ENCODE data around the gene CNTNAP2.

CNTNAP2 gene

DNA sequence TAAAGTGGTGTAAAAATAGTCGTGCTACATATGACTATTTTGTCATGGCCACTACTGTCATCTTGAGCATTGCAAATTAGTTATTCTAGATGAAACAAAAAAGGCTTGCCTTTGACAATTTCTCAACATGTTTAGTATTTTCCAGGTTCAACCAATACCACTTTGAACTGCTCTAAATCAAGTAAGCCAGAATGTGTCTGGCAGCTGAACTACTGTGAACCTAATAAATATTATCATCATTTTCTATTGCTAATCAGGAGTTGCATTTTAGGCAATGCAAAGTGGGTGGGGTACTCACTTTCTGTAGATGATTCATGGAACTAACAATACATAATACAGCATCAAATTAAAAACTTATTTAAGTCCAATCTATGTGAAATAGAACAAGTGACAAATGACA, 877.2 kb downstream of the CNTNAP2 start:
- H3K27ac ChIP-seq (ENCODE audit: insufficient read depth in 1 of 2, low read depth in 1 of 2, low read length in 2 of 2, poor library complexity in 1 of 2, severe bottlenecking in 2 of 2) = no peak overlapping the region
- POLR2A ChIA-PET = no interaction called here
- CTCF ChIA-PET = no interaction called here
- no peaks in the 10 kb centered on the region for H3K27me3 ChIP-seq (replicated peaks in 2 of 5; ENCODE audit: control insufficient read depth in 4 of 5, insufficient read depth in 5 of 5, low read length in 4 of 5)
- no peaks in the 10 kb centered on the region for H3K36me3 ChIP-seq (ENCODE audit: control insufficient read depth in 4 of 4, insufficient read depth in 4 of 4, low read length in 3 of 4)
- H3K4me3 ChIP-seq (ENCODE audit: control insufficient read depth in 1 of 7, extremely low read depth in 1 of 7, insufficient read depth in 4 of 7, low read depth in 2 of 7, low read length in 6 of 7) = no peak overlapping the region
- no CpG with 5 or more reads among the region's 1 CpG for WGBS (ENCODE audit: insufficient coverage)
- H3K4me1 ChIP-seq (ENCODE audit: control extremely low read depth in 1 of 4, control insufficient read depth in 4 of 4, insufficient read depth in 4 of 4, low read length in 3 of 4) = no peaks in the 10 kb centered on the region
- DNase-seq = no peak
- no peaks in the 10 kb centered on the region for H3K9me3 ChIP-seq (ENCODE audit: control extremely low read depth in 1 of 5, control insufficient read depth in 4 of 5, insufficient read depth in 2 of 5, low read depth in 1 of 5, low read length in 4 of 5)

DNA sequence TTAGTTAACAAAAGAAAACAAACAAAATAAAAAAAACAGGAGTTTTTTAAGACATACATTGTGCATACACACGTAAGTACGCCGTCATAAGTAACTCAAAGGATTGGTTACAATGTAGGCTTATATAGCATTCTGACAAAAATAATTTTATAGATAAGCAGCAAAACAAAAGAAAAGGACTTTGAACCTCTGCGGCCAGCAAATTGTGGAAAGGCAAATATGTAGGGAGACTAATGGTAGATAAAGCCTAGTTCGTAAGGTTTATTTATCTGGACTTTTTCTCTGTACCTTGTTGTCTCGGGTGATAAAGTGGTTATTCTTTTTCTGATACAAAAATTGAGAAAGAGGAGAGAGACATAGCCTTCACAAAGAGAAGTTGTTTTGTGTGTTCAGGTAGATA, 891.9 kb downstream of the CNTNAP2 start:
- H3K27ac ChIP-seq (ENCODE audit: insufficient read depth in 1 of 2, low read depth in 1 of 2, low read length in 2 of 2, poor library complexity in 1 of 2, severe bottlenecking in 2 of 2) = no peak overlapping the region
- no peaks in the 10 kb centered on the region for H3K36me3 ChIP-seq (ENCODE audit: control insufficient read depth in 4 of 4, insufficient read depth in 4 of 4, low read length in 3 of 4)
- DNase-seq = no peak
- peaks cover 0 to 1% (median 0%) of the 10 kb centered on the region in 5 experiments for H3K9me3 ChIP-seq (ENCODE audit: control extremely low read depth in 1 of 5, control insufficient read depth in 4 of 5, insufficient read depth in 2 of 5, low read depth in 1 of 5, low read length in 4 of 5)
- no peaks in the 10 kb centered on the region for H3K27me3 ChIP-seq (replicated peaks in 2 of 5; ENCODE audit: control insufficient read depth in 4 of 5, insufficient read depth in 5 of 5, low read length in 4 of 5)
- CTCF ChIA-PET = no interaction called here
- H3K4me3 ChIP-seq (ENCODE audit: control insufficient read depth in 1 of 7, extremely low read depth in 1 of 7, insufficient read depth in 4 of 7, low read depth in 2 of 7, low read length in 6 of 7) = no peak overlapping the region
- WGBS (ENCODE audit: insufficient coverage) = 89% methylated on average over 3 of the region's 6 CpGs
- no peaks in the 10 kb centered on the region for H3K4me1 ChIP-seq (ENCODE audit: control extremely low read depth in 1 of 4, control insufficient read depth in 4 of 4, insufficient read depth in 4 of 4, low read length in 3 of 4)
- POLR2A ChIA-PET = no interaction called here

DNA sequence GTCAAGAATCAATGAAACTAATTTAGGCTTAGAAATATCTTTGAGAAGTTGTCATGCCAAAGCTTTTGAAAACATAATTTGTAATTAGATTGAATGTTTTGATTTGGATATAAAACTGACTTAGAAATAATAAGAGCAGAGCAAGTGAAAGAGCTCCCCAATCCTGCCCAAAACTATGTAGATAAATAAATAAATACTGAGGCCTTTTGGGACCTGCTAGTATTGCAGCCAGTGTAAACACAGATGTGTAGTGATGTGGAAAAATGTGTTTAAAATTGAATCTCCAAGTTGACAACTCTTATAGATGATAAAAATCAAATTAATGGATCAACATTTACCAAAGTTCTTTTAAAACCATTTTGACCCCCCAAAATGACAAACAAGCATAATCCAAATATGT, 896.1 kb downstream of the CNTNAP2 start:
- H3K4me1 ChIP-seq (ENCODE audit: control extremely low read depth in 1 of 4, control insufficient read depth in 4 of 4, insufficient read depth in 4 of 4, low read length in 3 of 4) = no peaks in the 10 kb centered on the region
- ChIA-PET CTCF (no interaction called here), POLR2A (no interaction called here)
- no peak overlapping the region for H3K27ac ChIP-seq (ENCODE audit: insufficient read depth in 1 of 2, low read depth in 1 of 2, low read length in 2 of 2, poor library complexity in 1 of 2, severe bottlenecking in 2 of 2)
- H3K9me3 ChIP-seq (ENCODE audit: control extremely low read depth in 1 of 5, control insufficient read depth in 4 of 5, insufficient read depth in 2 of 5, low read depth in 1 of 5, low read length in 4 of 5) = no peaks in the 10 kb centered on the region
- no peak overlapping the region for H3K4me3 ChIP-seq (ENCODE audit: control insufficient read depth in 1 of 7, extremely low read depth in 1 of 7, insufficient read depth in 4 of 7, low read depth in 2 of 7, low read length in 6 of 7)
- H3K36me3 ChIP-seq (ENCODE audit: control insufficient read depth in 4 of 4, insufficient read depth in 4 of 4, low read length in 3 of 4) = no peaks in the 10 kb centered on the region
- H3K27me3 ChIP-seq (replicated peaks in 2 of 5; ENCODE audit: control insufficient read depth in 4 of 5, insufficient read depth in 5 of 5, low read length in 4 of 5) = no peaks in the 10 kb centered on the region
- DNase-seq = no peak

DNA sequence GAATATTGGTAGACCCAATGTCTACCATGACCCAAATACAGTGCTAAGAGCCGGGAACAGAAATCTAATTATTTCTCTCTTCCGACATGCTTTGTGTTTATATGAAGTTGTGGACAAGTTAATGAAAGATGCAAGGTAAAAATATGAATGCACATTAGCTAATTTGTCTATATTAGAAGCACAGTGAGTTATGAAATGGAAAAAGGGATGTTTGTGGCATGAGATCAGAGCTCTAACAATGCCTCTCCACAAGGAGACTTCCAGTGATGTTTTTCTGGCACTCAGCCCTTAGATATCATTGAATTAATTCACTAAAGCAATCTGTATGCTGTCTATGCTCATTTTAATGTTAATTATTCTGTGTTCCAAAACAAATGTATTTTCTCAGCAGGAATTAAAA, 897.2 kb downstream of the CNTNAP2 start:
- H3K9me3 ChIP-seq (ENCODE audit: control extremely low read depth in 1 of 5, control insufficient read depth in 4 of 5, insufficient read depth in 2 of 5, low read depth in 1 of 5, low read length in 4 of 5) = peaks cover 0 to 1% (median 0%) of the 10 kb centered on the region in 5 experiments
- ChIA-PET CTCF (no interaction called here), POLR2A (no interaction called here)
- H3K27ac ChIP-seq (ENCODE audit: insufficient read depth in 1 of 2, low read depth in 1 of 2, low read length in 2 of 2, poor library complexity in 1 of 2, severe bottlenecking in 2 of 2) = no peak overlapping the region
- 100% methylated on average over 2 of the region's 2 CpGs for WGBS (ENCODE audit: insufficient coverage)
- no peaks in the 10 kb centered on the region for H3K4me1 ChIP-seq (ENCODE audit: control extremely low read depth in 1 of 4, control insufficient read depth in 4 of 4, insufficient read depth in 4 of 4, low read length in 3 of 4)
- no peaks in the 10 kb centered on the region for H3K27me3 ChIP-seq (replicated peaks in 2 of 5; ENCODE audit: control insufficient read depth in 4 of 5, insufficient read depth in 5 of 5, low read length in 4 of 5)
- no peak for DNase-seq
- no peak overlapping the region for H3K4me3 ChIP-seq (ENCODE audit: control insufficient read depth in 1 of 7, extremely low read depth in 1 of 7, insufficient read depth in 4 of 7, low read depth in 2 of 7, low read length in 6 of 7)
- no peaks in the 10 kb centered on the region for H3K36me3 ChIP-seq (ENCODE audit: control insufficient read depth in 4 of 4, insufficient read depth in 4 of 4, low read length in 3 of 4)

DNA sequence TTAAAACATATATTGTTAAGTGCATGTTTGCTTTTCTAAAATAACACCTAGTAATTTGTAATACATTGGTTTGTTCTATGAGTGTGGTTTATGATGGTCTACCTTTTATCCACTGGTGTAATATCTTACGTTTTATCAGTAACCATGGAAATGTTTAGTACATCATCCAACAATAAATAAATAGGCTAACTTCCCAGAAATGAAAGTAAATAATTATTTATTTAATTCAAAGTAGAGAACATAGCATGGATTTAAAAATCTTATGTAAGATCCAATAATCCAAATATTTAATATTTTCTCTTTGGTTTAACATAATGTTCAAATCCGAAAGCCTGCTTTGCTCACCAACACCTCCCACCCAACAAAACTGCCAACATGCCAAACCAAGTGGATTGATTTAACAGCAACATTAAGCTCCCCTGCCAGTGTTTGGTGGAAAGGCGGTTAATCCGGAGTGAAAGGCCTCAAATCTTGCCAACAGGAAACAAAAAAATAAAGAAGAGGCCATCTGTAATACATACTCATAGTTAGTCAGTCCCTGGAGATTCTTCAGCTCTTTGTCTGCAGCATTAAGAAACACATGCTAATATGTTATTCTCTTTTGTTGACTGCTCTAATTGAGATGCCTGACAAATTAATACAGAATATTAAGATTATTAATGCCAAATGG, 897.8 kb downstream of the CNTNAP2 start:
- H3K4me3 ChIP-seq (ENCODE audit: control insufficient read depth in 1 of 7, extremely low read depth in 1 of 7, insufficient read depth in 4 of 7, low read depth in 2 of 7, low read length in 6 of 7) = no peak overlapping the region
- no peak overlapping the region for H3K27ac ChIP-seq (ENCODE audit: insufficient read depth in 1 of 2, low read depth in 1 of 2, low read length in 2 of 2, poor library complexity in 1 of 2, severe bottlenecking in 2 of 2)
- H3K4me1 ChIP-seq (ENCODE audit: control extremely low read depth in 1 of 4, control insufficient read depth in 4 of 4, insufficient read depth in 4 of 4, low read length in 3 of 4) = no peaks in the 10 kb centered on the region
- ChIA-PET CTCF (no interaction called here), POLR2A (no interaction called here)
- no peaks in the 10 kb centered on the region for H3K36me3 ChIP-seq (ENCODE audit: control insufficient read depth in 4 of 4, insufficient read depth in 4 of 4, low read length in 3 of 4)
- peaks cover 0 to 1% (median 0%) of the 10 kb centered on the region in 5 experiments for H3K9me3 ChIP-seq (ENCODE audit: control extremely low read depth in 1 of 5, control insufficient read depth in 4 of 5, insufficient read depth in 2 of 5, low read depth in 1 of 5, low read length in 4 of 5)
- no CpG with 5 or more reads among the region's 4 CpGs for WGBS (ENCODE audit: insufficient coverage)
- DNase-seq = no peak
- no peaks in the 10 kb centered on the region for H3K27me3 ChIP-seq (replicated peaks in 2 of 5; ENCODE audit: control insufficient read depth in 4 of 5, insufficient read depth in 5 of 5, low read length in 4 of 5)

DNA sequence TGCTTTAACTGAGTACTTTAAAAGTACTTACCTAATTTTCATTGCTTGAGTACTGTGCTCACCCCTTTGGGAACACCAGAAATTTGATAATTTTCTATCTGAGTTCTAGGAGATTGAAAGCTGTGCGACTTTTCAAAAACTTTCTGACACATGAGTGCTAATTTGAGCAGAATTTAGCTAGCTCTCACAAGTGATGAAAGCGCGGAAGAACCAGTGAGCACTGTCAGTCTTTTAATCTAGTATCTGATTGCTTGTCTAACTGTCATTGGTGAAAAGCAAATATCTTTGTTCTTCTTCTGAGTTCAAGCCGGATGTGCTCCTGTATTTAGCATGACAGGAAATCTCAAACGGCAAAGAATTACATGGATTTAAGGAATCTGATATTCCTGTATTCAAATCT, 899.4 kb downstream of the CNTNAP2 start:
- no peak overlapping the region for H3K4me3 ChIP-seq (ENCODE audit: control insufficient read depth in 1 of 7, extremely low read depth in 1 of 7, insufficient read depth in 4 of 7, low read depth in 2 of 7, low read length in 6 of 7)
- ChIA-PET CTCF (no interaction called here), POLR2A (no interaction called here)
- no peaks in the 10 kb centered on the region for H3K27me3 ChIP-seq (replicated peaks in 2 of 5; ENCODE audit: control insufficient read depth in 4 of 5, insufficient read depth in 5 of 5, low read length in 4 of 5)
- no peaks in the 10 kb centered on the region for H3K36me3 ChIP-seq (ENCODE audit: control insufficient read depth in 4 of 4, insufficient read depth in 4 of 4, low read length in 3 of 4)
- peaks cover 0 to 1% (median 0%) of the 10 kb centered on the region in 5 experiments for H3K9me3 ChIP-seq (ENCODE audit: control extremely low read depth in 1 of 5, control insufficient read depth in 4 of 5, insufficient read depth in 2 of 5, low read depth in 1 of 5, low read length in 4 of 5)
- DNase-seq = no peak
- WGBS (ENCODE audit: insufficient coverage) = 100% methylated on average over 3 of the region's 5 CpGs
- no peak overlapping the region for H3K27ac ChIP-seq (ENCODE audit: insufficient read depth in 1 of 2, low read depth in 1 of 2, low read length in 2 of 2, poor library complexity in 1 of 2, severe bottlenecking in 2 of 2)
- no peaks in the 10 kb centered on the region for H3K4me1 ChIP-seq (ENCODE audit: control extremely low read depth in 1 of 4, control insufficient read depth in 4 of 4, insufficient read depth in 4 of 4, low read length in 3 of 4)

DNA sequence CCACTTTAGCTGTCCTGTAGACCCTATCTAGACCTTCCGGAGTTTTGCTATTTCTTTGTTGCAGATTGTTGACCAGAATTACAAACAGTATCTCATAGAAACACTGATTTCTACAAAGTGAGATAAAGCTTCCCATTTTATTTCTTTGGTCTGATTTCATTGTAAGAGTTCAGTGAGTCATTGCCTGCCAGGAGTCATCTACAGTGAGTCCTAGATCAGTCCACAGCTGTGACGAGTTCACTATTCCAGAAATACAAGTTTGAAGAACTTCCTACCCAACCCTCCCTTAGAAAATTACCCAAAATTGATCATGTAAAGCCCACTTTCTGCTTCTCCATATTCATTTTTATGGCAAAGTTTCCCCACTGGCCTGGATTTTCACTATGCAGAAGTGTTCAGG, 905.5 kb downstream of the CNTNAP2 start:
- ChIA-PET CTCF (no interaction called here), POLR2A (no interaction called here)
- Histone ChIP-seq H3K4me3 (ENCODE audit: control insufficient read depth in 1 of 7, extremely low read depth in 1 of 7, insufficient read depth in 4 of 7, low read depth in 2 of 7, low read length in 6 of 7) (no peak overlapping the region), H3K9me3 (ENCODE audit: control extremely low read depth in 1 of 5, control insufficient read depth in 4 of 5, insufficient read depth in 2 of 5, low read depth in 1 of 5, low read length in 4 of 5) (peaks cover 0 to 1% (median 0%) of the 10 kb centered on the region in 5 experiments), H3K27me3 (replicated peaks in 2 of 5; ENCODE audit: control insufficient read depth in 4 of 5, insufficient read depth in 5 of 5, low read length in 4 of 5) (no peaks in the 10 kb centered on the region), H3K4me1 (ENCODE audit: control extremely low read depth in 1 of 4, control insufficient read depth in 4 of 4, insufficient read depth in 4 of 4, low read length in 3 of 4) (no peaks in the 10 kb centered on the region), H3K27ac (ENCODE audit: insufficient read depth in 1 of 2, low read depth in 1 of 2, low read length in 2 of 2, poor library complexity in 1 of 2, severe bottlenecking in 2 of 2) (no peak overlapping the region), H3K36me3 (ENCODE audit: control insufficient read depth in 4 of 4, insufficient read depth in 4 of 4, low read length in 3 of 4) (no peaks in the 10 kb centered on the region)
- DNase-seq = no peak
- 100% methylated on average over 1 of the region's 2 CpGs for WGBS (ENCODE audit: insufficient coverage)

All from common myeloid progenitor, CD34-positive (primary cell).